GM12878 (cell line): ENCODE measurements around the gene SMARCA4. TPM values are rescaled to one million over a fixed set of nuclear protein-coding genes. Genes with fewer than 3 reads are reported as not detected.

ENCODE experiments used
- ATAC-seq: fragments of 200-7000 bp; cut with Tn5 transposase; 3 replicates; pipeline ENCODE4 v1.9.1; 2020; ENCODE audit warnings: mild to moderate bottlenecking, moderate library complexity
- BruUV-seq: library from RNA; stranded (reverse); fragments of 400-500 nt; replicated peaks from 2 replicates; lab custom pipeline; 2021; lab: Mats Ljungman, UMichigan
- CTCF ChIA-PET: fragments of 300-600 bp; sonication (Branson Sonifier 250); formaldehyde crosslinking; extraction: SDS; loops from one replicate; lab custom pipeline; 2021; ENCODE audit warnings: inconsistent platforms; lab: Yijun Ruan, JAX
- POLR2A ChIA-PET: fragments of 350-600 bp; formaldehyde crosslinking; extraction: SDS; loops from one replicate; lab custom pipeline; 2021; ENCODE audit warnings: inconsistent platforms; lab: Charles Lee
- RAD21 ChIA-PET: fragments of 300-600 bp; sonication (Branson Sonifier 250); formaldehyde crosslinking; loops from one replicate; lab custom pipeline; 2023; ENCODE audit warnings: antibody characterized with exemption; ENCODE audit not compliant: unreplicated experiment; lab: Charles Lee
- SMC1A ChIA-PET: fragments of 300-600 bp; sonication (Branson Sonifier 250); formaldehyde crosslinking; loops from one replicate; lab custom pipeline; 2023; ENCODE audit not compliant: unreplicated experiment, uncharacterized antibody; lab: Charles Lee
- DNase-seq: peaks from one replicate; pipeline ENCODE4 v3.0.0-alpha.2; 2011; ENCODE audit warnings: low read depth, low spot score
- FAIRE-seq: peaks from 3 replicates; lab custom pipeline; 2011; peaks lifted over from hg19 to GRCh38; lab: Jason Lieb, UNC
- H2AFZ ChIP-seq: 2 replicates; pipeline ENCODE4 v1.6.0; 2011; ENCODE audit warnings: low read depth, low read length, control low read depth; ENCODE audit not compliant: control insufficient read depth
- H3K27ac ChIP-seq: 2 replicates; pipeline ENCODE4 v1.5.1; 2011; ENCODE audit warnings: control low read depth; ENCODE audit not compliant: control insufficient read depth, insufficient read depth
- H3K27me3 ChIP-seq, 2 experiments: replicated peaks in 1 of 2; 2 replicates each; pipeline versions ENCODE4 v1.6.0 to v1.6.1; 2011; ENCODE audit warnings: low read length in 1 of 2; ENCODE audit not compliant: control insufficient read depth in 2 of 2, insufficient read depth in 2 of 2
- H3K36me3 ChIP-seq, 2 experiments: 2 replicates each; pipeline ENCODE4 v1.5.1; 2011; ENCODE audit warnings: low read length in 1 of 2; ENCODE audit not compliant: control insufficient read depth in 2 of 2, insufficient read depth in 2 of 2
- H3K4me1 ChIP-seq: 2 replicates; pipeline ENCODE4 v1.6.1; 2011; ENCODE audit warnings: mild to moderate bottlenecking, low read length, moderate library complexity, mixed read lengths; ENCODE audit not compliant: control insufficient read depth, insufficient read depth
- H3K4me2 ChIP-seq: 2 replicates; pipeline ENCODE4 v1.6.0; 2011; ENCODE audit warnings: control low read depth; ENCODE audit not compliant: control insufficient read depth, insufficient read depth
- H3K4me3 ChIP-seq: fragments of 200-600 bp; sonication (generic); 2 replicates; pipeline ENCODE4 v1.5.1; 2016
- H3K79me2 ChIP-seq: 2 replicates; pipeline ENCODE4 v1.6.0; 2011; ENCODE audit warnings: low read length; ENCODE audit not compliant: control insufficient read depth, insufficient read depth
- H3K9ac ChIP-seq: 2 replicates; pipeline ENCODE4 v1.8.0; 2011; ENCODE audit warnings: low read length, control low read depth, mixed read lengths; ENCODE audit not compliant: control insufficient read depth, insufficient read depth
- H3K9me3 ChIP-seq: replicated peaks from 3 replicates; pipeline ENCODE4 v1.5.1; 2011; ENCODE audit warnings: mild to moderate bottlenecking, low read length; ENCODE audit not compliant: control insufficient read depth, insufficient read depth
- H4K20me1 ChIP-seq: 2 replicates; pipeline ENCODE4 v1.6.0; 2011; ENCODE audit not compliant: control insufficient read depth, insufficient read depth
- BHLHE40 ChIP-seq, 2 experiments: fragments of 450-650 bp in 1 of 2; IDR thresholded peaks; 2 replicates each; pipeline ENCODE4 v1.6.1; 2011 to 2017; ENCODE audit warnings: low read depth in 2 of 2, borderline replicate concordance in 1 of 2, improper control_type of control experiment in 1 of 2, low read length in 1 of 2, mild to moderate bottlenecking in 1 of 2
- BRCA1 ChIP-seq: IDR thresholded peaks from 2 replicates; pipeline ENCODE4 v1.6.1; 2011; ENCODE audit warnings: low read depth, low read length, improper control_type of control experiment
- CBX5 ChIP-seq: sonication (generic); IDR thresholded peaks from 2 replicates; pipeline ENCODE4 v1.6.1; 2016; ENCODE audit warnings: low read depth, moderate library complexity, mild to moderate bottlenecking, inconsistent platforms
- CEBPB ChIP-seq, 2 experiments: fragments of 150-350 bp in 1 of 2; IDR thresholded peaks; 2 replicates each; pipeline ENCODE4 v1.6.1; 2012 to 2014; ENCODE audit warnings: low read depth in 2 of 2, low read length in 2 of 2, borderline replicate concordance in 1 of 2, inconsistent platforms in 1 of 2
- HDAC2 ChIP-seq: fragments of 200-600 bp; sonication (generic); IDR thresholded peaks from 2 replicates; pipeline ENCODE4 v1.6.1; 2017
- MYB ChIP-seq: fragments of 150-350 bp; IDR thresholded peaks from 2 replicates; pipeline ENCODE4 v1.6.1; 2014; ENCODE audit warnings: mild to moderate bottlenecking, low read depth, low read length, borderline replicate concordance
- SIX5 ChIP-seq: IDR thresholded peaks from 2 replicates; pipeline ENCODE4 v1.6.1; 2011; ENCODE audit warnings: mild to moderate bottlenecking, low read depth, low read length, moderate library complexity; ENCODE audit not compliant: severe bottlenecking
- SP1 ChIP-seq: IDR thresholded peaks from one replicate; pipeline ENCODE4 v1.6.1; 2011; ENCODE audit warnings: low read depth, low read length
- SPI1 ChIP-seq: IDR thresholded peaks from 2 replicates; pipeline ENCODE4 v1.6.1; 2011; ENCODE audit warnings: low read depth, mild to moderate bottlenecking, low read length, moderate library complexity, borderline replicate concordance; ENCODE audit not compliant: insufficient read depth
- ZNF207 ChIP-seq: fragments of 450-650 bp; IDR thresholded peaks from 2 replicates; pipeline ENCODE4 v1.6.1; 2014; ENCODE audit warnings: antibody characterized with exemption, mild to moderate bottlenecking, borderline replicate concordance
- WGBS: methylation state at CpG from one replicate; pipeline ENCODE4 v1.1.6; 2016; ENCODE audit warnings: low lambda C conversion rate; ENCODE audit not compliant: insufficient replicate concordance, insufficient coverage; ENCODE audit errors: missing lambda C conversion rate; 5-methylcytosine and 5-hydroxymethylcytosine counted together
- in situ Hi-C: fragments of 300-500 bp; cut with MboI; formaldehyde crosslinking; loops from 9 replicates; pipeline ENCODE4 v1.14.3; 2018; ENCODE audit warnings: mixed read lengths
- intact Hi-C: fragments of 100-400 bp; cut with micrococcal nuclease; formaldehyde crosslinking; loops from one replicate; pipeline ENCODE4 v1.14.2; 2022; ENCODE audit not compliant: unreplicated experiment
- polyA plus RNA-seq, 11 experiments: library from polyadenylated mRNA; depleted of rRNA in 4 of 11; unstranded in 6 of 11; stranded (reverse) in 5 of 11; fragments of >200 nt; fragmentation: Nextera tagmentation in 4 of 11; fragmentation: Illumina TruSeq in 1 of 11; extraction: Ambion mirVana in 4 of 11; extraction: Trizol in 1 of 11; gene quantifications; 1 replicate in 1 of 11; 2 replicates in 10 of 11; pipeline versions ENCODE4 v1.2.1 to v1.2.3, GENCODE V29; 2011 to 2016; ENCODE audit warnings: inconsistent platforms in 2 of 11, missing spikeins in 2 of 11, low read depth in 1 of 11
- total RNA-seq, 4 experiments: library from RNA; depleted of rRNA in 3 of 4; stranded (reverse); fragments of >200 nt in 3 of 4; fragmentation: Illumina TruSeq in 1 of 4; extraction: Trizol in 1 of 4; gene quantifications; 2 replicates each; pipeline versions ENCODE4 v1.2.1 to v1.2.3, GENCODE V29; 2013 to 2021

SMARCA4 gene
- total and polyA plus RNA-seq, 10 of the 15 experiments (the other 5 are each of a cell fraction or from before 2014, with no cell fraction given) = 22.4 to 175 (median 57.4) TPM

GRCh38 chr19:11041966-11042627 is 81.3 kb downstream of the SMARCA4 start:
- 98% methylated on average over 13 of the region's 13 CpGs for WGBS

GRCh38 chr19:11044431-11044830 is 83.6 kb downstream of the SMARCA4 start:
- ChIA-PET RAD21 (interaction anchor here (1.8 kb wide), 1 partner anchor 9 kb away, joined by 6 read pairs; no protein-coding TSS in a partner anchor), POLR2A (no interaction called here), CTCF (interaction anchor here (1.9 kb wide), 1 partner anchor 9 kb away, joined by 10 read pairs; no protein-coding TSS in a partner anchor), SMC1A (interaction anchor here (1.1 to 1.3 kb wide), 2 partner anchors 9 to 103 kb away, joined by 3 read pairs; no protein-coding TSS in a partner anchor)
- no peaks in the 10 kb centered on the region for H4K20me1 ChIP-seq
- DNase-seq (no peak), ATAC-seq (no peak), FAIRE-seq (no peak)
- in situ Hi-C loops = no loop called here
- no peak overlapping the region for H2AFZ ChIP-seq
- no peak overlapping the region for H3K27ac ChIP-seq
- H3K9me3 ChIP-seq = no peaks in the 10 kb centered on the region
- TF ChIP-seq SP1 = no peak
- TF ChIP-seq SPI1 = no peak
- TF ChIP-seq SIX5 = no peak
- peaks cover 15 to 21% of the 10 kb centered on the region in 2 experiments for H3K36me3 ChIP-seq
- H3K9ac ChIP-seq = no peak overlapping the region
- H3K4me3 ChIP-seq = no peak overlapping the region
- no TSS peak for BruUV-seq
- intact Hi-C loops = no loop called here
- H3K79me2 ChIP-seq = no peaks in the 10 kb centered on the region
- 98% methylated on average over 10 of the region's 10 CpGs for WGBS
- peaks cover 41% of the 10 kb centered on the region for H3K4me1 ChIP-seq
- H3K4me2 ChIP-seq = no peak overlapping the region
- H3K27me3 ChIP-seq = no peaks in the 10 kb centered on the region

More at GRCh38 chr19:11041966-11042627, 81.3 kb downstream of the SMARCA4 start:
- no peaks in the 10 kb centered on the region for H3K27me3 ChIP-seq
- FAIRE-seq (no peak), DNase-seq (no peak)
- no peak overlapping the region for H3K4me3 ChIP-seq
- H2AFZ ChIP-seq = no peak overlapping the region
- H3K79me2 ChIP-seq = no peaks in the 10 kb centered on the region
- SMC1A ChIA-PET = no interaction called here
- no TSS peak for BruUV-seq
- peaks cover 19 to 26% of the 10 kb centered on the region in 2 experiments for H3K36me3 ChIP-seq
- intact Hi-C loops = no loop called here
- H3K4me1 ChIP-seq = peaks cover 18% of the 10 kb centered on the region
- RAD21 ChIA-PET = no interaction called here
- no peak overlapping the region for H3K27ac ChIP-seq
- CTCF ChIA-PET = no interaction called here
- no peaks in the 10 kb centered on the region for H3K9me3 ChIP-seq
- POLR2A ChIA-PET = interaction anchor here (0.8 kb wide), 1 partner anchor 49 kb away, joined by 3 read pairs; no protein-coding TSS in a partner anchor
- H3K9ac ChIP-seq = no peak overlapping the region
- H4K20me1 ChIP-seq = no peaks in the 10 kb centered on the region
- TF ChIP-seq ZNF207 (no peak), CEBPB (IDR thresholded peaks at IDR 0.05; ENCODE audit: borderline replicate concordance in 1 of 2, low read depth in 2 of 2, low read length in 2 of 2) (no peak), BHLHE40 (IDR thresholded peaks at IDR 0.05; ENCODE audit: borderline replicate concordance in 1 of 2, low read depth in 2 of 2, low read length in 1 of 2) (no peak), CBX5 (no peak), HDAC2 (no peak), BRCA1 (no peak), MYB (no peak)
- TF ChIP-seq, all 136 proteins: peak for 0
- no peak for ATAC-seq
- H3K4me2 ChIP-seq = no peak overlapping the region
- in situ Hi-C loops = no loop called here
